GM23248 (cell line): ENCODE results near the gene CELA2A. TPM values are rescaled to one million over a fixed set of nuclear protein-coding genes. Genes with fewer than 3 reads are reported as not detected.
"Not testable (repeated sequence)": the region's sequence is repeated elsewhere in the genome, so short reads cannot be mapped to it uniquely, and the experiment has no call there.

Experiments used
- DNase-seq: peaks from one replicate; pipeline ENCODE4 v3.0.0-alpha.2; 2015
- H2AFZ ChIP-seq: fragments of 200-600 bp; sonication (generic); 2 replicates; pipeline ENCODE4 v1.6.1; 2016; ENCODE audit warnings: antibody characterized with exemption
- H3F3A ChIP-seq: fragments of 200-600 bp; sonication (generic); 2 replicates; pipeline ENCODE4 v1.6.1; 2016; ENCODE audit warnings: mild to moderate bottlenecking, antibody characterized with exemption, mixed run types; ENCODE audit not compliant: insufficient read depth
- H3K27ac ChIP-seq: fragments of 200-600 bp; sonication (generic); 2 replicates; pipeline ENCODE4 v1.5.1; 2016; ENCODE audit warnings: mild to moderate bottlenecking
- H3K27me3 ChIP-seq: fragments of 200-600 bp; sonication (generic); replicated peaks from 2 replicates; pipeline ENCODE4 v1.6.1; 2016; ENCODE audit warnings: mild to moderate bottlenecking; ENCODE audit not compliant: insufficient read depth
- H3K36me3 ChIP-seq: fragments of 200-600 bp; sonication (generic); 2 replicates; pipeline ENCODE4 v1.6.1; 2016; ENCODE audit warnings: low read depth, mild to moderate bottlenecking
- H3K4me1 ChIP-seq: fragments of 200-600 bp; sonication (generic); 2 replicates; pipeline ENCODE4 v1.6.1; 2016; ENCODE audit warnings: mild to moderate bottlenecking; ENCODE audit not compliant: insufficient read depth
- H3K4me2 ChIP-seq: fragments of 200-600 bp; sonication (generic); one replicate; pipeline ENCODE4 v1.6.1; 2016; ENCODE audit warnings: mild to moderate bottlenecking; ENCODE audit not compliant: unreplicated experiment
- H3K4me3 ChIP-seq: fragments of 200-600 bp; sonication (generic); 2 replicates; pipeline ENCODE4 v1.5.1; 2016; ENCODE audit warnings: mild to moderate bottlenecking
- H3K79me2 ChIP-seq: fragments of 200-600 bp; sonication (generic); 2 replicates; pipeline ENCODE4 v1.6.1; 2016; ENCODE audit warnings: mild to moderate bottlenecking; ENCODE audit not compliant: insufficient read depth
- H3K9ac ChIP-seq: fragments of 200-600 bp; sonication (generic); 2 replicates; pipeline ENCODE4 v1.6.1; 2016; ENCODE audit warnings: mild to moderate bottlenecking
- H3K9me2 ChIP-seq: fragments of 200-600 bp; sonication (generic); 2 replicates; pipeline ENCODE4 v1.6.1; 2016; ENCODE audit warnings: mixed run types, mild to moderate bottlenecking, moderate library complexity; ENCODE audit not compliant: insufficient read depth
- H3K9me3 ChIP-seq: fragments of 200-600 bp; sonication (generic); one replicate; pipeline ENCODE4 v1.6.1; 2017; ENCODE audit warnings: low read depth
- H4K20me1 ChIP-seq: fragments of 200-600 bp; sonication (generic); 2 replicates; pipeline ENCODE4 v1.6.0; 2016; ENCODE audit not compliant: insufficient read depth
- EZH2 ChIP-seq: fragments of 200-600 bp; sonication (generic); IDR thresholded peaks from 2 replicates; pipeline ENCODE4 v1.6.1; 2018; ENCODE audit warnings: antibody characterized with exemption, mild to moderate bottlenecking; ENCODE audit not compliant: insufficient read depth, poor library complexity, severe bottlenecking
- EZH2phosphoT487 ChIP-seq: fragments of 200-600 bp; sonication (generic); IDR thresholded peaks from 2 replicates; pipeline ENCODE4 v1.6.1; 2018; ENCODE audit warnings: antibody characterized with exemption, moderate library complexity, mild to moderate bottlenecking, low read depth; ENCODE audit not compliant: insufficient read depth
- WGBS, 2 experiments: methylation state at CpG; one replicate each; pipeline ENCODE4 v1.1.6; 2015 to 2017; ENCODE audit warnings: low lambda C conversion rate in 2 of 2, low coverage in 1 of 2; ENCODE audit errors: missing lambda C conversion rate in 2 of 2; 5-methylcytosine and 5-hydroxymethylcytosine counted together
- in situ Hi-C: fragments of 300-500 bp; cut with MboI; formaldehyde crosslinking; loops from 2 replicates; pipeline ENCODE4 v1.15.0; 2020
- polyA plus RNA-seq: library from polyadenylated mRNA; unstranded; fragments of >200 nt; fragmentation: Nextera tagmentation; extraction: Ambion mirVana; gene quantifications from 2 replicates; pipeline ENCODE4 v1.2.1, GENCODE V29; 2016
- total RNA-seq: library from RNA; depleted of rRNA; stranded (reverse); fragments of >200 nt; shearing (Covaris generic); gene quantifications from 2 replicates; pipeline ENCODE4 v1.2.3, GENCODE V29; 2014

The CELA2A gene
- total and polyA plus RNA-seq, 2 experiments from 2014 or later, result not detected

GRCh38 chr1:15468145-15468544 lies 11.6 kb downstream of the CELA2A start:
- in situ Hi-C loops, result no loop called here
- H3F3A ChIP-seq, result no peaks in the 10 kb centered on the region
- no peaks in the 10 kb centered on the region for H4K20me1 ChIP-seq
- H3K9me3 ChIP-seq, result no peaks in the 10 kb centered on the region
- H3K9me2 ChIP-seq, result no peaks in the 10 kb centered on the region
- no peaks in the 10 kb centered on the region for H3K79me2 ChIP-seq
- DNase-seq, result no peak
- no peak overlapping the region for H2AFZ ChIP-seq
- TF ChIP-seq EZH2phosphoT487, result no peak
- TF ChIP-seq EZH2, result no peak
- H3K27ac ChIP-seq, result no peak overlapping the region
- no peaks in the 10 kb centered on the region for H3K36me3 ChIP-seq
- H3K4me2 ChIP-seq, result no peak overlapping the region
- H3K27me3 ChIP-seq, result no peaks in the 10 kb centered on the region; the same call in 1 of the 2 replicates
- no peak overlapping the region for H3K9ac ChIP-seq
- no peak overlapping the region for H3K4me3 ChIP-seq
- 0 out of 2 replicates have a peak, but pooled peaks cover 4% of the 10 kb centered on the region for H3K4me1 ChIP-seq

GRCh38 chr1:15469361-15469760 lies 12.8 kb downstream of the CELA2A start:
- Histone ChIP-seq H3F3A (no peaks in the 10 kb centered on the region), H3K9me3 (no peaks in the 10 kb centered on the region), H3K9ac (no peak overlapping the region), H3K27me3 (no peaks in the 10 kb centered on the region; the same call in 1 of the 2 replicates), H3K27ac (no peak overlapping the region), H2AFZ (no peak overlapping the region), H3K36me3 (no peaks in the 10 kb centered on the region), H3K4me3 (no peak overlapping the region), H4K20me1 (no peaks in the 10 kb centered on the region), H3K4me2 (no peak overlapping the region), H3K4me1 (no peaks in the 10 kb centered on the region), H3K9me2 (no peaks in the 10 kb centered on the region), H3K79me2 (no peaks in the 10 kb centered on the region)
- DNase-seq, result no peak
- in situ Hi-C loops, result no loop called here
- WGBS, 2 experiments, result 16 to 17% methylated on average over 3 of the region's 3 CpGs
- TF ChIP-seq EZH2phosphoT487 (no peak), EZH2 (no peak)

- H4K20me1 ChIP-seq, H3K9me3 ChIP-seq, H3K27ac ChIP-seq, DNase-seq, H3K27me3 ChIP-seq, H3K79me2 ChIP-seq, H3F3A ChIP-seq, H2AFZ ChIP-seq, H3K9me2 ChIP-seq, in situ Hi-C loops, H3K36me3 ChIP-seq, H3K4me2 ChIP-seq, H3K4me3 ChIP-seq, H3K4me1 ChIP-seq, H3K9ac ChIP-seq: not testable (repeated sequence)
- WGBS, 2 experiments, result 40 to 44% methylated on average over 9 of the region's 9 CpGs
These were observed 13.4 kb downstream of the CELA2A start for GRCh38 chr1:15469821-15470448.

- H3K36me3 ChIP-seq, H3K4me3 ChIP-seq, H3F3A ChIP-seq, H4K20me1 ChIP-seq, H3K9me3 ChIP-seq, H3K27ac ChIP-seq, H3K79me2 ChIP-seq, H3K4me1 ChIP-seq, H3K9me2 ChIP-seq, H3K4me2 ChIP-seq, H3K9ac ChIP-seq, in situ Hi-C loops, DNase-seq, H3K27me3 ChIP-seq, H2AFZ ChIP-seq: not testable (repeated sequence)
- 63 to 67% methylated on average over 5 of the region's 5 CpGs for WGBS, 2 experiments
These were observed 14.5 kb downstream of the CELA2A start for GRCh38 chr1:15471067-15471466.

GRCh38 chr1:15471723-15472122 lies 15.2 kb downstream of the CELA2A start:
- H4K20me1 ChIP-seq, H3K9ac ChIP-seq, H3K4me1 ChIP-seq, H3K9me2 ChIP-seq, H3K27ac ChIP-seq, H2AFZ ChIP-seq, in situ Hi-C loops, H3K4me2 ChIP-seq, DNase-seq, H3F3A ChIP-seq, H3K9me3 ChIP-seq, H3K27me3 ChIP-seq, H3K79me2 ChIP-seq, H3K36me3 ChIP-seq, H3K4me3 ChIP-seq: not testable (repeated sequence)
- 39 to 41% methylated on average over 6 of the region's 6 CpGs for WGBS, 2 experiments
